Osteocyte (in vitro differentiated cells): ENCODE measurements around the gene ATP8A2. TPM values are rescaled to one million over a fixed set of nuclear protein-coding genes. Genes with fewer than 3 reads are reported as not detected.
"Not testable (repeated sequence)": the region's sequence is repeated elsewhere in the genome, so short reads cannot be mapped to it uniquely, and the experiment has no call there.

Experiments used
- DNase-seq: peaks from one replicate; pipeline ENCODE4 v3.0.0; 2021; ENCODE audit warnings: mixed read lengths; ENCODE audit not compliant: unreplicated experiment; ENCODE audit errors: extremely low spot score
- H3K27ac Mint-ChIP-seq: one replicate; pipeline ENCODE4 v1.8.0; 2021; ENCODE audit warnings: mild to moderate bottlenecking, mixed read lengths; ENCODE audit not compliant: unreplicated experiment
- H3K27me3 Mint-ChIP-seq: one replicate; pipeline ENCODE4 v1.8.0; 2021; ENCODE audit warnings: mixed read lengths; ENCODE audit not compliant: unreplicated experiment
- H3K36me3 Mint-ChIP-seq: one replicate; pipeline ENCODE4 v1.8.0; 2021; ENCODE audit warnings: mixed read lengths; ENCODE audit not compliant: unreplicated experiment
- H3K4me1 Mint-ChIP-seq: one replicate; pipeline ENCODE4 v1.8.0; 2021; ENCODE audit warnings: mixed read lengths; ENCODE audit not compliant: unreplicated experiment
- H3K4me3 Mint-ChIP-seq: one replicate; pipeline ENCODE4 v1.8.0; 2021; ENCODE audit warnings: mild to moderate bottlenecking, moderate library complexity, mixed read lengths; ENCODE audit not compliant: unreplicated experiment
- H3K9me3 Mint-ChIP-seq: one replicate; pipeline ENCODE4 v1.8.0; 2021; ENCODE audit warnings: mixed read lengths; ENCODE audit not compliant: unreplicated experiment
- CTCF ChIP-seq: fragments of 200-600 bp; sonication (generic); IDR thresholded peaks from 2 replicates; pipeline ENCODE4 v1.5.0; 2021; ENCODE audit warnings: antibody characterized with exemption, mild to moderate bottlenecking, moderate library complexity
- total RNA-seq: library from RNA; stranded (reverse); gene quantifications from 2 replicates; pipeline ENCODE4 v1.2.1, GENCODE V29; 2021

ATP8A2 gene
- total RNA-seq, 1 donor from 2014 or later: 1.1 TPM

- Mint-ChIP-seq H3K27me3 (no peaks in the 10 kb centered on the region), H3K4me1 (peaks cover 55% of the 10 kb centered on the region), H3K27ac (peak overlapping the region; percentile 96), H3K9me3 (no peaks in the 10 kb centered on the region), H3K4me3 (no peak overlapping the region), H3K36me3 (no peaks in the 10 kb centered on the region)
- TF ChIP-seq CTCF: no peak
- no peak for DNase-seq
These were observed 396.6 kb downstream of the ATP8A2 start for GRCh38 chr13:25768376-25768775.

GRCh38 chr13:25768838-25769237, 397.1 kb downstream of the ATP8A2 start:
- H3K4me1 Mint-ChIP-seq: peaks cover 56% of the 10 kb centered on the region
- H3K27me3 Mint-ChIP-seq: no peaks in the 10 kb centered on the region
- TF ChIP-seq CTCF: no peak
- peak overlapping the region; percentile 26 for H3K4me3 Mint-ChIP-seq
- H3K36me3 Mint-ChIP-seq: no peaks in the 10 kb centered on the region
- H3K9me3 Mint-ChIP-seq: no peaks in the 10 kb centered on the region
- DNase-seq: no peak
- H3K27ac Mint-ChIP-seq: peak overlapping the region; percentile 96

GRCh38 chr13:25770601-25771000, 398.8 kb downstream of the ATP8A2 start:
- no peak for TF ChIP-seq CTCF
- H3K36me3 Mint-ChIP-seq: no peaks in the 10 kb centered on the region
- H3K4me3 Mint-ChIP-seq: no peak overlapping the region
- no peaks in the 10 kb centered on the region for H3K27me3 Mint-ChIP-seq
- peak overlapping the region; percentile 96 for H3K27ac Mint-ChIP-seq
- no peak for DNase-seq
- peaks cover 58% of the 10 kb centered on the region for H3K4me1 Mint-ChIP-seq
- no peaks in the 10 kb centered on the region for H3K9me3 Mint-ChIP-seq

- no peak for DNase-seq
- no peak overlapping the region for H3K4me3 Mint-ChIP-seq
- no peaks in the 10 kb centered on the region for H3K36me3 Mint-ChIP-seq
- no peaks in the 10 kb centered on the region for H3K27me3 Mint-ChIP-seq
- peak overlapping the region; percentile 96 for H3K27ac Mint-ChIP-seq
- peaks cover 60% of the 10 kb centered on the region for H3K4me1 Mint-ChIP-seq
- no peak for TF ChIP-seq CTCF
- no peaks in the 10 kb centered on the region for H3K9me3 Mint-ChIP-seq
These were observed 399.4 kb downstream of the ATP8A2 start for GRCh38 chr13:25771202-25771601.

- H3K36me3 Mint-ChIP-seq: no peaks in the 10 kb centered on the region
- no peak for TF ChIP-seq CTCF
- peak overlapping the region; percentile 19 for H3K4me3 Mint-ChIP-seq
- H3K9me3 Mint-ChIP-seq: no peaks in the 10 kb centered on the region
- H3K4me1 Mint-ChIP-seq: peaks cover 58% of the 10 kb centered on the region
- H3K27ac Mint-ChIP-seq: peak overlapping the region; percentile 96
- H3K27me3 Mint-ChIP-seq: no peaks in the 10 kb centered on the region
- no peak for DNase-seq
These were observed 400.1 kb downstream of the ATP8A2 start for GRCh38 chr13:25771641-25772478.

GRCh38 chr13:25772534-25772933, 400.8 kb downstream of the ATP8A2 start:
- peak overlapping the region; percentile 96 for H3K27ac Mint-ChIP-seq
- not testable (repeated sequence) for H3K9me3 Mint-ChIP-seq, DNase-seq, H3K27me3 Mint-ChIP-seq, H3K36me3 Mint-ChIP-seq
- H3K4me3 Mint-ChIP-seq: peak overlapping the region; percentile 19
- H3K4me1 Mint-ChIP-seq: peaks cover 56% of the 10 kb centered on the region

- H3K4me1 Mint-ChIP-seq: peaks cover 45% of the 10 kb centered on the region
These were observed 402.3 kb downstream of the ATP8A2 start for GRCh38 chr13:25774056-25774455.

More at GRCh38 chr13:25774056-25774455, 402.3 kb downstream of the ATP8A2 start:
- DNase-seq, H3K4me3 Mint-ChIP-seq, H3K27me3 Mint-ChIP-seq, H3K27ac Mint-ChIP-seq, H3K9me3 Mint-ChIP-seq, H3K36me3 Mint-ChIP-seq: not testable (repeated sequence)
